ENCODE measurements around the gene MAPK14. TPM values are rescaled to one million over a fixed set of nuclear protein-coding genes. Genes with fewer than 3 reads are reported as not detected.

Gene MAPK14
- total and polyA plus RNA-seq, 10 of the 15 experiments (the other 5 are each of a cell fraction or from before 2014, with no cell fraction given): 12.5 to 59.5 (median 43.0) TPM

DNA sequence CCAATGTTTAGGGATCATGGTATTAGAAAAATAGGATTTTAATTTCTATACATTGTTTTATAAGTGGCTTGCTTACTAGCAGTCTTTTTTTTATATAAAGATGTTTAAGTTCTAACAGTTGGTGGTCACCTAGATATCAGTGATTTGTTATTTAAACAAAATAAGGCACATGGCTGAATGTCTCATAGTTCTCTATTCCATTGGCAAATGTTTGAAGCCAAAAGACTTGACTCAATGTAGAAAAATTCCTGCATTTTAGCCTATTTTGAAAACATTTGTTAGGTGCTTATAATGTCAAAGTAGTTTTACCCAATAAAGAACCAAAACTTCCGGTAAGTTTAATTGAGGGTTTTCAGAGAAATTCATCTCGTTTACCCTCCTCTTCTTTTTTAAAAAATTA, 26.8 kb downstream of the MAPK14 start:
- no peak for TF ChIP-seq NFYB (IDR thresholded peaks at IDR 0.05; ENCODE audit: insufficient read depth, low read depth, low read length)
- no peak for TF ChIP-seq SP1 (IDR thresholded peaks at IDR 0.05; ENCODE audit: low read depth, low read length)
- ChIA-PET RAD21 (ENCODE audit: unreplicated experiment) (no interaction called here), CTCF (interaction anchor here (1.0 kb wide), 1 partner anchor 41 kb away, joined by 4 read pairs; no protein-coding TSS in a partner anchor), SMC1A (ENCODE audit: uncharacterized antibody, unreplicated experiment) (interaction anchor here (0.8 to 3.6 kb wide), 2 partner anchors 16 to 26 kb away, joined by 3 to 15 read pairs; no protein-coding TSS in a partner anchor), POLR2A (no interaction called here)
- Histone ChIP-seq H3K36me3 (ENCODE audit: control insufficient read depth in 2 of 2, insufficient read depth in 2 of 2, low read length in 1 of 2) (peaks cover 2 to 8% of the 10 kb centered on the region in 2 experiments), H3K4me2 (ENCODE audit: control insufficient read depth, insufficient read depth) (no peak overlapping the region), H2AFZ (ENCODE audit: control insufficient read depth, low read depth, low read length) (no peak overlapping the region), H3K79me2 (ENCODE audit: control insufficient read depth, insufficient read depth, low read length) (peaks cover 33% of the 10 kb centered on the region), H3K4me1 (ENCODE audit: control insufficient read depth, insufficient read depth, low read length) (peaks cover 3% of the 10 kb centered on the region; the same call in 1 of the 2 replicates), H3K9me3 (replicated peaks; ENCODE audit: control insufficient read depth, insufficient read depth, low read length) (no peaks in the 10 kb centered on the region), H4K20me1 (ENCODE audit: control insufficient read depth, insufficient read depth) (0 out of 2 replicates have a peak, but pooled peaks cover 2% of the 10 kb centered on the region), H3K4me3 (no peak overlapping the region), H3K27ac (ENCODE audit: control insufficient read depth, insufficient read depth) (no peak overlapping the region), H3K9ac (ENCODE audit: control insufficient read depth, insufficient read depth, low read length) (no peak overlapping the region), H3K27me3 (replicated peaks in 1 of 2; ENCODE audit: control insufficient read depth in 2 of 2, insufficient read depth in 2 of 2, low read length in 1 of 2) (no peaks in the 10 kb centered on the region)
- WGBS (ENCODE audit: insufficient coverage, insufficient replicate concordance, low lambda C conversion rate, missing lambda C conversion rate): 100% methylated on average over 2 of the region's 2 CpGs
- DNase-seq (ENCODE audit: low read depth, low spot score) (no peak), FAIRE-seq (no peak), ATAC-seq (no peak)
- in situ Hi-C loops (cut with MboI) (no loop called here), intact Hi-C loops (cut with micrococcal nuclease; ENCODE audit: unreplicated experiment) (no loop called here)
- BruUV-seq (replicated peaks): no TSS peak

DNA sequence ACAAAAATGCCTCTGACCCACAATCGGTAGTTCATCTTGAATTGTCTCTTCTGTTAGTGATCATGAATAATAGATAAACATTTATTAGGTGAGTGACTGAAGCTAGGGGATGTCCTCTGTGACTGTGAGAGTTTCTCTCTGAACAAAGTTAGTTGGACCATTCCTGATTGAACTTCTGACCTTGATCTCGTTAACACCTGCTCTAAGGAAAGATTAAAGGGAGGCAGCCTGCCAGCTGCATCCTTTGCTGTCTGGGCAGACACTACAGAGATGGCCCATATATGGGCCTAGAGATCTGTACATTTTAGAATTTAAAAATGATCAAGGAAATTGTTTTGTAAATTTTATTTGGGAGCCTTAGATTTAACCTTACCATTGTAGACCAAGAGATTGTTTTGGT, 27.3 kb downstream of the MAPK14 start:
- ChIA-PET SMC1A (ENCODE audit: uncharacterized antibody, unreplicated experiment) (interaction anchor here (3.6 kb wide), 1 partner anchor 15 kb away, joined by 15 read pairs; no protein-coding TSS in a partner anchor), RAD21 (ENCODE audit: unreplicated experiment) (no interaction called here), CTCF (interaction anchor here (1.8 kb wide), 1 partner anchor 40 kb away, joined by 6 read pairs; no protein-coding TSS in a partner anchor), POLR2A (interaction anchor here (1.4 kb wide), 1 partner anchor 12 kb away, joined by 3 read pairs; no protein-coding TSS in a partner anchor)
- no peak for DNase-seq (ENCODE audit: low read depth, low spot score)
- no peaks in the 10 kb centered on the region for H3K9me3 ChIP-seq (replicated peaks; ENCODE audit: control insufficient read depth, insufficient read depth, low read length)
- no peak for FAIRE-seq
- H3K4me1 ChIP-seq (ENCODE audit: control insufficient read depth, insufficient read depth, low read length): peaks cover 3% of the 10 kb centered on the region; the same call in 1 of the 2 replicates
- no peak overlapping the region for H3K27ac ChIP-seq (ENCODE audit: control insufficient read depth, insufficient read depth)
- in situ Hi-C loops (cut with MboI) (no loop called here), intact Hi-C loops (cut with micrococcal nuclease; ENCODE audit: unreplicated experiment) (no loop called here)
- H3K4me2 ChIP-seq (ENCODE audit: control insufficient read depth, insufficient read depth): no peak overlapping the region
- no peak overlapping the region for H2AFZ ChIP-seq (ENCODE audit: control insufficient read depth, low read depth, low read length)
- peaks cover 28% of the 10 kb centered on the region for H3K79me2 ChIP-seq (ENCODE audit: control insufficient read depth, insufficient read depth, low read length)
- H4K20me1 ChIP-seq (ENCODE audit: control insufficient read depth, insufficient read depth): 0 out of 2 replicates have a peak, but pooled peaks cover 2% of the 10 kb centered on the region
- peaks cover 2 to 13% of the 10 kb centered on the region in 2 experiments for H3K36me3 ChIP-seq (ENCODE audit: control insufficient read depth in 2 of 2, insufficient read depth in 2 of 2, low read length in 1 of 2)
- 0 out of 2 replicates have a peak, but pooled peaks have one; percentile 28 for TF ChIP-seq NR2F1 (conservative IDR thresholded peaks at IDR 0.05)
- TF ChIP-seq, protein P1, sequence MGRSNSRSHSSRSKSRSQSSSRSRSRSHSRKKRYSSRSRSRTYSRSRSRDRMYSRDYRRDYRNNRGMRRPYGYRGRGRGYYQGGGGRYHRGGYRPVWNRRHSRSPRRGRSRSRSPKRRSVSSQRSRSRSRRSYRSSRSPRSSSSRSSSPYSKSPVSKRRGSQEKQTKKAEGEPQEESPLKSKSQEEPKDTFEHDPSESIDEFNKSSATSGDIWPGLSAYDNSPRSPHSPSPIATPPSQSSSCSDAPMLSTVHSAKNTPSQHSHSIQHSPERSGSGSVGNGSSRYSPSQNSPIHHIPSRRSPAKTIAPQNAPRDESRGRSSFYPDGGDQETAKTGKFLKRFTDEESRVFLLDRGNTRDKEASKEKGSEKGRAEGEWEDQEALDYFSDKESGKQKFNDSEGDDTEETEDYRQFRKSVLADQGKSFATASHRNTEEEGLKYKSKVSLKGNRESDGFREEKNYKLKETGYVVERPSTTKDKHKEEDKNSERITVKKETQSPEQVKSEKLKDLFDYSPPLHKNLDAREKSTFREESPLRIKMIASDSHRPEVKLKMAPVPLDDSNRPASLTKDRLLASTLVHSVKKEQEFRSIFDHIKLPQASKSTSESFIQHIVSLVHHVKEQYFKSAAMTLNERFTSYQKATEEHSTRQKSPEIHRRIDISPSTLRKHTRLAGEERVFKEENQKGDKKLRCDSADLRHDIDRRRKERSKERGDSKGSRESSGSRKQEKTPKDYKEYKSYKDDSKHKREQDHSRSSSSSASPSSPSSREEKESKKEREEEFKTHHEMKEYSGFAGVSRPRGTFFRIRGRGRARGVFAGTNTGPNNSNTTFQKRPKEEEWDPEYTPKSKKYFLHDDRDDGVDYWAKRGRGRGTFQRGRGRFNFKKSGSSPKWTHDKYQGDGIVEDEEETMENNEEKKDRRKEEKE (IDR thresholded peaks at IDR 0.05): no peak
- 69% methylated on average over 2 of the region's 2 CpGs for WGBS (ENCODE audit: insufficient coverage, insufficient replicate concordance, low lambda C conversion rate, missing lambda C conversion rate)
- H3K4me3 ChIP-seq: no peak overlapping the region
- no peaks in the 10 kb centered on the region for H3K27me3 ChIP-seq (replicated peaks in 1 of 2; ENCODE audit: control insufficient read depth in 2 of 2, insufficient read depth in 2 of 2, low read length in 1 of 2)
- no peak for ATAC-seq
- no TSS peak for BruUV-seq (replicated peaks)
- no peak overlapping the region for H3K9ac ChIP-seq (ENCODE audit: control insufficient read depth, insufficient read depth, low read length)
